ENCODE measurements around the gene HM13.

DNA sequence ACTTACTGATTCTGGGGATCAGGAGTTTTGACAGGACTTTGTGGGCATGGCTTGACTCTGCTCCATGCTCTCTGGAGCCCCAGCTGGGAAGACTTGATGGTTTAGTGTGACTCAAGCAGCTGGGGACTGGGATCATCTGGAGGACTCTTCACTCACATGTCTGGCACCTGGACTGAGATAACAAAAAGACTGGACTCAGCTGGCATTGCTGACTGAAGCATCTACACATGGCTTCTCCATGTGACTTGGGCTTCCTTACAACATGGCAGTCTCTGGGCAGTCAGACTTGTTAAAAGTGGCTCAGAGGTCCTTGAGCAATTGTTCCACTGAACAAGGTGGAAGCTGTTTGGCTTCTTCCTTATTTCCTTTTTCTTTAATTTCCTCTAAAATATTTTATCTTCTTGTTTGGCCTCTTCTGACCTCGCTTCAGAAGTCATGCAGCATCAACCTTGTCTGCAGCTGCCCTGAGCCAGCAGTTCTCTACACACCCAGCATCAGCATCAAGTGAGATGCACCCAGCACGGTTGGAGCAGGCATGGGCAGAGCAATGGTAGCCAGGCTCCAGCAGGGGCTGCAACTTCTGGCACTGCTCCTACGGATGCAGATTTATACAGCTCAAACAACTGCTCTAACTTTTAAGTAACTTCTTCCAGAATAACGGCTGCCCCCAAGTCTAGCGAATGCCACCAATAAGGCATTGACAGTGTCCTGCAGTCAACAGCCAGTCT, 5.6 kb upstream of the HM13 start:
- TF ChIP-seq POLR2A (IDR thresholded peaks at IDR 0.05), result no peak
- TF ChIP-seq, protein P1, sequence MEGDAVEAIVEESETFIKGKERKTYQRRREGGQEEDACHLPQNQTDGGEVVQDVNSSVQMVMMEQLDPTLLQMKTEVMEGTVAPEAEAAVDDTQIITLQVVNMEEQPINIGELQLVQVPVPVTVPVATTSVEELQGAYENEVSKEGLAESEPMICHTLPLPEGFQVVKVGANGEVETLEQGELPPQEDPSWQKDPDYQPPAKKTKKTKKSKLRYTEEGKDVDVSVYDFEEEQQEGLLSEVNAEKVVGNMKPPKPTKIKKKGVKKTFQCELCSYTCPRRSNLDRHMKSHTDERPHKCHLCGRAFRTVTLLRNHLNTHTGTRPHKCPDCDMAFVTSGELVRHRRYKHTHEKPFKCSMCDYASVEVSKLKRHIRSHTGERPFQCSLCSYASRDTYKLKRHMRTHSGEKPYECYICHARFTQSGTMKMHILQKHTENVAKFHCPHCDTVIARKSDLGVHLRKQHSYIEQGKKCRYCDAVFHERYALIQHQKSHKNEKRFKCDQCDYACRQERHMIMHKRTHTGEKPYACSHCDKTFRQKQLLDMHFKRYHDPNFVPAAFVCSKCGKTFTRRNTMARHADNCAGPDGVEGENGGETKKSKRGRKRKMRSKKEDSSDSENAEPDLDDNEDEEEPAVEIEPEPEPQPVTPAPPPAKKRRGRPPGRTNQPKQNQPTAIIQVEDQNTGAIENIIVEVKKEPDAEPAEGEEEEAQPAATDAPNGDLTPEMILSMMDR (IDR thresholded peaks at IDR 0.05), result no peak

Measured in testis (tissue), 2 donors.